ENCODE results near the gene GGPS1. TPM values are rescaled to one million over a fixed set of nuclear protein-coding genes. Genes with fewer than 3 reads are reported as not detected.

The GGPS1 gene
- total RNA-seq, 1 experiment from 2014 or later, result 40.4 TPM

DNA sequence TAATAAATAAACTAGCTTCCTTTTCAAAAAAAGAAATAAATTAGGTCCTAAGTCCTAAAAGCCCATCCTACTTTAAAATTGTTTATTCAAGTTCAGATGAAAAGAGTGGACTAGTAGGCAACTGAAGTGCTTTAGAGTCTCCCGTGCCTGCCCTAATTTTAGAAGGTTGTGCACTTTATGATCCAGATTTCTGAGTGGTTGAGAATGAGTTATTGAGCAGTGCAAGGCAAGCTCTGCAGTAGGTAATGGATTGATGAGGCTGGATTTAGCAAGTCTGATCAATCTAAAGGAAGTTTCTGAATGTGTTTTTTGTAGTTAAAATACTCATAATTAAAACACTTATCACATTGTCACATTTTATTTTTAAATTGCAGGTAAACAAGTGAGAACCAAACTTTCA lies 13.0 kb downstream of the GGPS1 start:
- no peaks in the 10 kb centered on the region for H3K27me3 Mint-ChIP-seq (ENCODE audit: insufficient read depth, unreplicated experiment)
- POLR2A ChIA-PET, result no interaction called here
- Histone ChIP-seq H3K4me1 (no peaks in the 10 kb centered on the region), H3K27me3 (replicated peaks; ENCODE audit: control insufficient read depth, insufficient read depth, low read length) (no peaks in the 10 kb centered on the region), H3K4me3 (ENCODE audit: low read depth, low read length) (no peak overlapping the region), H3K9me3 (no peaks in the 10 kb centered on the region), H3K36me3 (ENCODE audit: control insufficient read depth, insufficient read depth, low read length) (peaks cover 3% of the 10 kb centered on the region)
- H3K27ac Mint-ChIP-seq (ENCODE audit: unreplicated experiment), result no peak overlapping the region
- DNase-seq, result no peak
- no TSS peak for BruUV-seq (replicated peaks)
- no peak overlapping the region for H3K4me3 Mint-ChIP-seq (ENCODE audit: unreplicated experiment)
- CTCF ChIA-PET, result interaction anchor here (1.3 kb wide), 1 partner anchor 74 kb away, joined by 6 read pairs; no protein-coding TSS in a partner anchor
- TF ChIP-seq, protein P1, sequence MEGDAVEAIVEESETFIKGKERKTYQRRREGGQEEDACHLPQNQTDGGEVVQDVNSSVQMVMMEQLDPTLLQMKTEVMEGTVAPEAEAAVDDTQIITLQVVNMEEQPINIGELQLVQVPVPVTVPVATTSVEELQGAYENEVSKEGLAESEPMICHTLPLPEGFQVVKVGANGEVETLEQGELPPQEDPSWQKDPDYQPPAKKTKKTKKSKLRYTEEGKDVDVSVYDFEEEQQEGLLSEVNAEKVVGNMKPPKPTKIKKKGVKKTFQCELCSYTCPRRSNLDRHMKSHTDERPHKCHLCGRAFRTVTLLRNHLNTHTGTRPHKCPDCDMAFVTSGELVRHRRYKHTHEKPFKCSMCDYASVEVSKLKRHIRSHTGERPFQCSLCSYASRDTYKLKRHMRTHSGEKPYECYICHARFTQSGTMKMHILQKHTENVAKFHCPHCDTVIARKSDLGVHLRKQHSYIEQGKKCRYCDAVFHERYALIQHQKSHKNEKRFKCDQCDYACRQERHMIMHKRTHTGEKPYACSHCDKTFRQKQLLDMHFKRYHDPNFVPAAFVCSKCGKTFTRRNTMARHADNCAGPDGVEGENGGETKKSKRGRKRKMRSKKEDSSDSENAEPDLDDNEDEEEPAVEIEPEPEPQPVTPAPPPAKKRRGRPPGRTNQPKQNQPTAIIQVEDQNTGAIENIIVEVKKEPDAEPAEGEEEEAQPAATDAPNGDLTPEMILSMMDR (IDR thresholded peaks at IDR 0.05; ENCODE audit: insufficient read depth in 1 of 2, low read depth in 1 of 2, low read length in 1 of 2, severe bottlenecking in 1 of 2, unreplicated experiment in 1 of 2), result no peak
- peaks cover 7% of the 10 kb centered on the region for H3K4me1 Mint-ChIP-seq (ENCODE audit: low read depth, unreplicated experiment)
- intact Hi-C loops (cut with micrococcal nuclease; ENCODE audit: unreplicated experiment), result no loop called here
- no peaks in the 10 kb centered on the region for H3K9me3 Mint-ChIP-seq (ENCODE audit: unreplicated experiment)
- H3K36me3 Mint-ChIP-seq (ENCODE audit: insufficient read depth, unreplicated experiment), result peaks cover 21% of the 10 kb centered on the region

DNA sequence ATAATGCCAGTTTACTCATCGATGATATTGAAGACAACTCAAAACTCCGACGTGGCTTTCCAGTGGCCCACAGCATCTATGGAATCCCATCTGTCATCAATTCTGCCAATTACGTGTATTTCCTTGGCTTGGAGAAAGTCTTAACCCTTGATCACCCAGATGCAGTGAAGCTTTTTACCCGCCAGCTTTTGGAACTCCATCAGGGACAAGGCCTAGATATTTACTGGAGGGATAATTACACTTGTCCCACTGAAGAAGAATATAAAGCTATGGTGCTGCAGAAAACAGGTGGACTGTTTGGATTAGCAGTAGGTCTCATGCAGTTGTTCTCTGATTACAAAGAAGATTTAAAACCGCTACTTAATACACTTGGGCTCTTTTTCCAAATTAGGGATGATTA lies 13.7 kb downstream of the GGPS1 start:
- Histone ChIP-seq H3K36me3 (ENCODE audit: control insufficient read depth, insufficient read depth, low read length) (peaks cover 3% of the 10 kb centered on the region), H3K4me3 (ENCODE audit: low read depth, low read length) (no peak overlapping the region), H3K27me3 (replicated peaks; ENCODE audit: control insufficient read depth, insufficient read depth, low read length) (no peaks in the 10 kb centered on the region), H3K9me3 (no peaks in the 10 kb centered on the region), H3K4me1 (no peaks in the 10 kb centered on the region)
- no TSS peak for BruUV-seq (replicated peaks)
- Mint-ChIP-seq H3K27ac (ENCODE audit: unreplicated experiment) (no peak overlapping the region), H3K4me3 (ENCODE audit: unreplicated experiment) (no peak overlapping the region), H3K9me3 (ENCODE audit: unreplicated experiment) (no peaks in the 10 kb centered on the region), H3K36me3 (ENCODE audit: insufficient read depth, unreplicated experiment) (peaks cover 14% of the 10 kb centered on the region), H3K4me1 (ENCODE audit: low read depth, unreplicated experiment) (peaks cover 7% of the 10 kb centered on the region), H3K27me3 (ENCODE audit: insufficient read depth, unreplicated experiment) (no peaks in the 10 kb centered on the region)
- intact Hi-C loops (cut with micrococcal nuclease; ENCODE audit: unreplicated experiment), result no loop called here
- CTCF ChIA-PET, result interaction anchor here (1.3 kb wide), 1 partner anchor 73 kb away, joined by 6 read pairs; no protein-coding TSS in a partner anchor
- POLR2A ChIA-PET, result interaction anchor here (1.1 kb wide), 1 partner anchor 25 kb away, joined by 4 read pairs; the partner anchor contains the start of gene TBCE
- DNase-seq, result no peak
- TF ChIP-seq, protein P1 (IDR thresholded peaks at IDR 0.05; ENCODE audit: insufficient read depth in 1 of 2, low read depth in 1 of 2, low read length in 1 of 2, severe bottlenecking in 1 of 2, unreplicated experiment in 1 of 2), result no peak

DNA sequence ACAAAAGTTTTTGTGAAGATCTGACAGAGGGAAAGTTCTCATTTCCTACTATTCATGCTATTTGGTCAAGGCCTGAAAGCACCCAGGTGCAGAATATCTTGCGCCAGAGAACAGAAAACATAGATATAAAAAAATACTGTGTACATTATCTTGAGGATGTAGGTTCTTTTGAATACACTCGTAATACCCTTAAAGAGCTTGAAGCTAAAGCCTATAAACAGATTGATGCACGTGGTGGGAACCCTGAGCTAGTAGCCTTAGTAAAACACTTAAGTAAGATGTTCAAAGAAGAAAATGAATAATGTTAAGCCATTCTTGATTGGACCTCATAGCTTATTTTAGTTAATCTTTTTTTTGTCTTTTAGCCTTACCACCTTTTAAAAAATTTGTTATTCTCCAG lies 14.1 kb downstream of the GGPS1 start:
- Mint-ChIP-seq H3K4me3 (ENCODE audit: unreplicated experiment) (no peak overlapping the region), H3K9me3 (ENCODE audit: unreplicated experiment) (no peaks in the 10 kb centered on the region), H3K27ac (ENCODE audit: unreplicated experiment) (no peak overlapping the region), H3K4me1 (ENCODE audit: low read depth, unreplicated experiment) (peaks cover 7% of the 10 kb centered on the region), H3K27me3 (ENCODE audit: insufficient read depth, unreplicated experiment) (no peaks in the 10 kb centered on the region), H3K36me3 (ENCODE audit: insufficient read depth, unreplicated experiment) (peaks cover 14% of the 10 kb centered on the region)
- BruUV-seq (replicated peaks), result TSS peak; percentile 55
- Histone ChIP-seq H3K36me3 (ENCODE audit: control insufficient read depth, insufficient read depth, low read length) (peaks cover 3% of the 10 kb centered on the region), H3K4me1 (no peaks in the 10 kb centered on the region), H3K4me3 (ENCODE audit: low read depth, low read length) (no peak overlapping the region), H3K27me3 (replicated peaks; ENCODE audit: control insufficient read depth, insufficient read depth, low read length) (no peaks in the 10 kb centered on the region), H3K9me3 (no peaks in the 10 kb centered on the region)
- intact Hi-C loops (cut with micrococcal nuclease; ENCODE audit: unreplicated experiment), result no loop called here
- DNase-seq, result no peak
- TF ChIP-seq, protein P1 (IDR thresholded peaks at IDR 0.05; ENCODE audit: insufficient read depth in 1 of 2, low read depth in 1 of 2, low read length in 1 of 2, severe bottlenecking in 1 of 2, unreplicated experiment in 1 of 2), result no peak
- CTCF ChIA-PET, result interaction anchor here (0.8 to 1.3 kb wide), 2 partner anchors 15 to 73 kb away, joined by 3 to 6 read pairs; no protein-coding TSS in a partner anchor
- POLR2A ChIA-PET, result interaction anchor here (1.1 kb wide), 1 partner anchor 25 kb away, joined by 4 read pairs; the partner anchor contains the start of gene TBCE

Measured in Caco-2 (cell line).